Adrenal gland (tissue), 12 donors: ENCODE results near the gene LBHD2. TPM values are rescaled to one million over a fixed set of nuclear protein-coding genes. Genes with fewer than 3 reads are reported as not detected.
"Not testable (repeated sequence)": the region's sequence is repeated elsewhere in the genome, so short reads cannot be mapped to it uniquely, and the experiment has no call there.

Experiments used
- DNase-seq, 7 donors: peaks; one replicate each; pipeline ENCODE4 v3.0.0-alpha.2; 2019 to 2020
- H3K27ac ChIP-seq, 5 donors: fragments of 200-600 bp; sonication (generic) in 4 of 5; 1 replicate in 3 of 5; 2 replicates in 2 of 5; pipeline versions ENCODE4 v1.5.1 to v1.8.0; 2016 to 2020; ENCODE audit warnings: mild to moderate bottlenecking in 1 of 5
- H3K27me3 ChIP-seq: fragments of 200-600 bp; 2 replicates; pipeline ENCODE4 v1.8.0; 2021
- H3K36me3 ChIP-seq, 2 donors: fragments of 200-600 bp; replicated peaks in 1 of 2; 1 replicate in 1 of 2; 2 replicates in 1 of 2; pipeline versions ENCODE4 v1.5.1 to v1.8.0; 2018 to 2022
- H3K4me1 ChIP-seq, 2 donors: fragments of 200-600 bp; replicated peaks in 1 of 2; 1 replicate in 1 of 2; 2 replicates in 1 of 2; pipeline versions ENCODE4 v1.5.1 to v1.8.0; 2018 to 2021
- H3K4me3 ChIP-seq, 4 donors: fragments of 200-600 bp; sonication (generic) in 3 of 4; one replicate each; pipeline ENCODE4 v1.5.1; 2016 to 2018
- H3K9me3 ChIP-seq, 3 donors: fragments of 200-600 bp; sonication (generic) in 1 of 3; replicated peaks in 1 of 3; 1 replicate in 2 of 3; 2 replicates in 1 of 3; pipeline versions ENCODE4 v1.5.1 to v1.8.0; 2016 to 2021
- POLR2A ChIP-seq, 2 donors: fragments of 450-650 bp; IDR thresholded peaks; one replicate each; pipeline ENCODE4 v1.6.1; 2017; ENCODE audit warnings: antibody characterized with exemption in 2 of 2, mild to moderate bottlenecking in 2 of 2, moderate library complexity in 1 of 2
- WGBS, 4 donors: extraction: QIAGEN DNeasy Blood & Tissue Kit in 2 of 4; methylation state at CpG; one replicate each; pipeline versions ENCODE4 v1.1.5 to v1.1.7; 2013 to 2017; 5-methylcytosine and 5-hydroxymethylcytosine counted together
- intact Hi-C, 2 donors: fragments of 100-400 bp; cut with DNase I; formaldehyde crosslinking; loops; one replicate each; pipeline versions ENCODE4 v1.14.1 to v1.15.0; 2022 to 2023
- polyA plus RNA-seq, 3 donors: library from polyadenylated mRNA; stranded (reverse); fragments of 200-250 nt in 2 of 3; fragments of 350-450 nt in 1 of 3; fragmentation: Illumina TruSeq in 1 of 3; extraction: RNeasy Lipid Tissue Mini Kit (QIAGEN cat#74804) in 1 of 3; gene quantifications; one replicate each; pipeline ENCODE4 v1.2.3, GENCODE V29; 2013 to 2014
- total RNA-seq, 9 donors: library from RNA; depleted of rRNA in 4 of 9; stranded (reverse); fragments of >200 nt in 4 of 9; fragments of 120-200 nt in 1 of 9; fragmentation: NEBNext Ultra II Directional in 1 of 9; extraction: Animal tissue kit (Norgen Biotek cat#: 25700) in 1 of 9; gene quantifications; one replicate each; pipeline versions ENCODE4 v1.1.0 to v1.2.4, GENCODE V29; 2013 to 2023
- TF ChIP-seq, protein P1 (sequence below), 6 experiments: fragments of 450-650 bp in 4 of 6; fragments of 200-600 bp in 2 of 6; sonication (generic) in 1 of 6; IDR thresholded peaks; 1 replicate in 5 of 6; 2 replicates in 1 of 6; pipeline versions ENCODE4 v1.5.1 to v1.8.0; 2016 to 2021; ENCODE audit warnings: antibody characterized with exemption in 6 of 6, mild to moderate bottlenecking in 2 of 6, moderate library complexity in 1 of 6
- donor health status: healthy with polysubstance abuse.
- donor health status: Bipolar disorder and iron deficiency.
- donor health status: DM: yes; HTN: yes; CAD: no.
- donor health status: DM: no; HTN: no; CAD: no.
- donor health status: DM: no; HTN: no; CAD: no.
- donor health status: DM: yes; HTN: yes; CAD: no.

Gene LBHD2
- total and polyA plus RNA-seq, 12 donors = 2.1 TPM; not detected in 11

DNA sequence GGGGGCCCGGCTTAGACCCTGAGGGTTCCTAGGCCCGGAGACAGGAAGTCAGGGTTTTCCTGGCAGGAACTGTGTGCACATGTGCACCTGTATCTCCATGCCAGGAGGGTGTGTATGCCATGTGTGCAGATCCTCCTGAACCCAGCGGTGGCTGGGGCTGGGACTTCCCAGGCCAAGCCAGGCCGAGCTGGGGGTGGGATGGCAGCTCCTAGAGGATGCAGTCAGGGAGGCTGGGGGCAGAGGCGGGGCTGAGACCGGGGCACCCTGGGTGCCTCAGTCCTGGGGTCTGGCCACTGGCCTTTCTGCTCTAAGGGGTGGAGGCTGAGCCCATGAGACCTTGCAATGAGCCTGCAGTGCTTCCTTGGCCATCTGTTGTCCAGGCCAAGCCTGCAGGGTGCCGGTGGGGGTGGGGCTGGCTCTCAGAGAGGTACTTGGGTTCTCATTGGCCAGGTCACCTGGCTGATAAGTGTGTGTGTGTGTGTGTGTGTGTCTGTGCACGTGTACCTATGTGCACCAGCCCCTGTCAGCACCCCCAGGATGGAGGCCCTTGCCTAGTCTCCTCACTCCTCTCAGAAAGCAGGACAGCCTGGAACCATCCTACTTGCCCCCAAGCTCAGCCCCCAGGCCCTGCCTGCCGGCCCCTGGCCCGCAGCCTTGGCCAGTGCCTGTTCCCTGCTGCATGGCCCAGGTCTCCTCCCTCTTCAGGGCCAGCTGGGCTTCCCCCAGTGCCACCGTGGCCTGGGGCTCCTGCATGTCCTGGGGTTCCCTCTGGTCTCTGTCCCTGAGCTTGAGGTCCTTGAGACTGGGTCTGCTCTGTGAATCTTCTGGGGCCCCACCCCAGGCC, 28.6 kb downstream of the LBHD2 start:
- TF ChIP-seq, protein P1, sequence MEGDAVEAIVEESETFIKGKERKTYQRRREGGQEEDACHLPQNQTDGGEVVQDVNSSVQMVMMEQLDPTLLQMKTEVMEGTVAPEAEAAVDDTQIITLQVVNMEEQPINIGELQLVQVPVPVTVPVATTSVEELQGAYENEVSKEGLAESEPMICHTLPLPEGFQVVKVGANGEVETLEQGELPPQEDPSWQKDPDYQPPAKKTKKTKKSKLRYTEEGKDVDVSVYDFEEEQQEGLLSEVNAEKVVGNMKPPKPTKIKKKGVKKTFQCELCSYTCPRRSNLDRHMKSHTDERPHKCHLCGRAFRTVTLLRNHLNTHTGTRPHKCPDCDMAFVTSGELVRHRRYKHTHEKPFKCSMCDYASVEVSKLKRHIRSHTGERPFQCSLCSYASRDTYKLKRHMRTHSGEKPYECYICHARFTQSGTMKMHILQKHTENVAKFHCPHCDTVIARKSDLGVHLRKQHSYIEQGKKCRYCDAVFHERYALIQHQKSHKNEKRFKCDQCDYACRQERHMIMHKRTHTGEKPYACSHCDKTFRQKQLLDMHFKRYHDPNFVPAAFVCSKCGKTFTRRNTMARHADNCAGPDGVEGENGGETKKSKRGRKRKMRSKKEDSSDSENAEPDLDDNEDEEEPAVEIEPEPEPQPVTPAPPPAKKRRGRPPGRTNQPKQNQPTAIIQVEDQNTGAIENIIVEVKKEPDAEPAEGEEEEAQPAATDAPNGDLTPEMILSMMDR (IDR thresholded peaks at IDR 0.05) = no peak
- TF ChIP-seq POLR2A (IDR thresholded peaks at IDR 0.05) = no peak
- H3K4me1 ChIP-seq = peaks cover 10 to 21% of the 10 kb centered on the region in 2 donors

DNA sequence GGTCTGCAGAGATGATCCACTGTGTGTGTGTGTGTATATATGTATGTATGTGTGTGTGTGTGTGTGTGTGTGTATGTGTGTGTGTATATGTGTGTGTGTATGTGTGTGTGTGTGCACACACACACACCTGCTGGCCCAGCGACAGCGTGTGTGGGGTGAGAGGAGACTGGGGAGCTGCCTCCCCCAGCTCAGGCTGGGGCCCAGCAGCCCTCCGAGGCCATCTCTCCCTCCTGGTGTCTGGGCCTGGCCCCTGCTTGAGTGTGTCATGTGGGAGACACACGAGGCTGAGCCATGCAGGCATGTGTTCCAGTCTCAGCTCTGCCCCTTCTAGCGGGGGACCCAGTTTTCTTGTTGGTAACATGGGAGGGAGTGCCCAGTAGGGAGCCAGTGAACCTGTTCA, 29.3 kb downstream of the LBHD2 start:
- 82 to 88% (median 86%) methylated on average over 5 of the region's 5 CpGs; no CpG with 5 or more reads in 1 of the 4 donors for WGBS, 4 donors
- no peak overlapping the region for H3K27ac ChIP-seq
- H3K36me3 ChIP-seq = no peaks in the 10 kb centered on the region
- no peaks in the 10 kb centered on the region for H3K27me3 ChIP-seq
- intact Hi-C loops = no loop called here
- H3K9me3 ChIP-seq = no peaks in the 10 kb centered on the region
- no peak overlapping the region for H3K4me3 ChIP-seq
- DNase-seq = no peak
- TF ChIP-seq, protein P1 (IDR thresholded peaks at IDR 0.05) = no peak
- no peak for TF ChIP-seq POLR2A (IDR thresholded peaks at IDR 0.05)
- peaks cover 13 to 24% of the 10 kb centered on the region in 2 donors for H3K4me1 ChIP-seq

More for the DNA sequence above, 28.6 kb downstream of the LBHD2 start:
- Histone ChIP-seq H3K27me3 (no peaks in the 10 kb centered on the region), H3K9me3 (no peaks in the 10 kb centered on the region), H3K4me3 (no peak overlapping the region), H3K27ac (no peak overlapping the region), H3K36me3 (no peaks in the 10 kb centered on the region)
- WGBS, 4 donors = 64 to 84% (median 75%) methylated on average over 2 to 11 of the region's 11 CpGs
- no peak for DNase-seq
- intact Hi-C loops = no loop called here

DNA sequence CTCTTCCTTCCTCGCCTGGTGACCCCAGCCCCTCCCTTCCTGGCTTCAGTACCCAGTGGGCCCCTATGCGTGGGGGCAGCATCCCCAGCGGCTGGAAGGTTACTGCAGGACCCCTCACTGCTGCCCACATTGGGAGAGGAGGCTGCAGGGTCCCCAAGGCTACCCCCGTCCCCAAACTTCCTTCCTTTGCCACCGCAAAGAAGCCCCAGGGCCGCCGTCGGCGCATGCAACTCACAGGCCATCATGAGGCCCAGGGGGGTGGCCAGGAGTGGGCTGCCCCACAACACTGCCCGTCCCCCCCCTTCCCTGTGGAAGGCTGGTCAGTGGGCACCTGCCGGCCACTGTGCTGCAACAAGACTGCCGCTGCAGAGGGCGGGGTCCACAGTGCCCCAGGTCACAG, 29.8 kb downstream of the LBHD2 start:
- no peak for DNase-seq
- Histone ChIP-seq H3K4me3 (no peak overlapping the region), H3K4me1 (peaks cover 17 to 28% of the 10 kb centered on the region in 2 donors), H3K36me3 (no peaks in the 10 kb centered on the region), H3K27ac (no peak overlapping the region), H3K9me3 (no peaks in the 10 kb centered on the region), H3K27me3 (no peaks in the 10 kb centered on the region)
- TF ChIP-seq, protein P1 (IDR thresholded peaks at IDR 0.05) = no peak
- no peak for TF ChIP-seq POLR2A (IDR thresholded peaks at IDR 0.05)
- intact Hi-C loops = no loop called here
- 71 to 88% (median 81%) methylated on average over 7 to 13 of the region's 13 CpGs for WGBS, 4 donors

DNA sequence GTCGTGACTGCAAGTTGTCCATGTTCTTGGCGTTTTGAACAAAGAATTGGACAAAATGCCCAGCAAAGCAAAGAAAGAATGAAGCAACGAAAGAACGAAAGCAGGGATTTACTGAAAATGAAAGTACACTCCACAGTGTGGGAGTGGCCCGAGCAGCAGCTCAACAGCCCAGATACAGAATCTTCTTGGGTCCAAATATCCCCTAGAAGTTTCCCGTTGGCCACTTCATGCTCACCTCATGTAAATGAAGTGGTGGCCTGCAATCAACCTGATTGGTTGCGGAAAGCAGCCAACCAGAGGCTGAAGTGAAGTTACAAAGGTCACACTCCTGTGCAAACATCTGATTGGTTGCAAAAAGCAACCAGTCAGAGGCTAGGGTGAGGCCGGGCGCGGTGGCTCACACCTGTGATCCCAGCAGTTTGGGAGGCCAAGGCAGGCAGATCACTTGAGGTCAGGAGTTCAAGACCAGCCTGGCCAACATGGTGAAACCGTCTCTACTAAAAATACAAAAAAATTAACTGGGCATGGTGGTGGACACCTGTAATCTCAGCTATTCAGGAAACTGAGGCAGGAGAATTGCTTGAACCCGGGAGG, 31.2 kb downstream of the LBHD2 start:
- H3K36me3 ChIP-seq, DNase-seq, intact Hi-C loops, H3K9me3 ChIP-seq, H3K27me3 ChIP-seq: not testable (repeated sequence)
- 63 to 75% (median 70%) methylated on average over 11 to 12 of the region's 12 CpGs for WGBS, 4 donors
- H3K27ac ChIP-seq = peak overlapping the region in 3 of 5 donors; percentile 29 to 61 (median 59)
- H3K4me3 ChIP-seq = peak overlapping the region in 1 of 4 donors; percentile 15
- peaks cover 13 to 22% of the 10 kb centered on the region in 2 donors for H3K4me1 ChIP-seq
